ENCODE measurements around the gene AP2S1.

AP2S1 gene

DNA sequence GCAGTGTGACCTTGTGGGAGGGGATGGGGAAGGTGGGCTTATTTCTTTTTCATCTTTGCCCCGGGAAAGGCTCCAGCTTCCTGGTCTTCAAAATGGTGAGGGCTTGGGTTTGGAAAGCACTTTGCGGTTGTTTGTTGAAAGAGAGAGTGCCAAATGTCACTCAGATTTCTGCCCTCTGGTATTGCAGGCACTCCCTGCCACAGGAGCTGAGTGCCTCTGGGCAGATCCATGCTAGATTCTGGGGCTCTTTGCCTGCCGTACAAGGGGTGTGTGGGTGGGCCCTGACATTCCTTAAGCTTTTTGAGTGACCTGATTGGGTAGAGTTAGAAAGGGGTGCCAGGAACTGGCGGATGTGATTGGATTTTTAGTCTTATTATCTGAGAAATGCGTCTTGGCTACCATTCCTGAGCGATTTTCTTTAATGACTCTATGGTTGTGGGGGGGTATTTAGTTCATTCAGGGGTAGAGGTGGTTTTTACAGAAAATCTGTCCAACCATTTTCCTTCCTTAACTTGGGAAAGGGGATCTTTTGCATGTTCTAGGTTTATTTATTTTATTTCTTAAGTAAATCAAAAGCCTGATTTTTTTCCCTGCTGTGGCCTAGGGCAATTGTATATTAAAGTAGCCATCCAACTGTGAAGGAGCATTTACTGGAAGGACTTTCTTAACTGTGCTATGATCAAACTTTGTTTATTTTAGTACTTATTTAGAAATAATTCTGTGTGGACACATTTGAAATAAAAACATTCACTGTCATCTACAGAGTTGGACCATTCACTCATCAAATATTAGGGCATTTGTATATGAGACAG lies 13.4 kb upstream of the AP2S1 start:
- ChIA-PET CTCF (interaction anchor here (0.8 to 1.6 kb wide), 8 partner anchors 9 to 149 kb away, joined by 3 to 6 read pairs (median 4); no protein-coding TSS in a partner anchor), POLR2A (interaction anchor here (0.5 to 1.8 kb wide), 9 partner anchors 11 to 1777 kb away, joined by 3 to 7 read pairs (median 4); partner anchors contain the start of gene AP2S1)
- peak overlapping the region; percentile 31 for H3K4me3 ChIP-seq (ENCODE audit: low read depth, low read length)
- peaks cover 0 to 3% of the 10 kb centered on the region in 2 experiments; a peak in 1 of 3 replicates for H3K36me3 ChIP-seq (ENCODE audit: control insufficient read depth in 2 of 2, insufficient read depth in 1 of 2, low read length in 2 of 2)
- H3K9me3 ChIP-seq (ENCODE audit: control insufficient read depth, insufficient read depth, low read depth, low read length) = no peaks in the 10 kb centered on the region
- peak overlapping the region; percentile 63 for H3K27ac ChIP-seq (ENCODE audit: extremely low read depth, low read depth, low read length)
- peaks cover 48% of the 10 kb centered on the region for H3K4me1 ChIP-seq (ENCODE audit: control insufficient read depth, insufficient read depth, low read length)
- TF ChIP-seq ZFP37 (tag by site-specific recombination; IDR thresholded peaks at IDR 0.05) (no peak), ZFP69B (tag by site-specific recombination; IDR thresholded peaks at IDR 0.05) (peak; percentile 31; the same call in 1 of the 2 replicates), ZNF221 (tag by site-specific recombination; IDR thresholded peaks at IDR 0.05; ENCODE audit: borderline replicate concordance) (no peak), OSR2 (tag by site-specific recombination; IDR thresholded peaks at IDR 0.05) (peak; percentile 79), EGR2 (tag by site-specific recombination; IDR thresholded peaks at IDR 0.05; ENCODE audit: low read depth) (peak; percentile 28; the same call in 1 of the 2 replicates), ZNF24 (tag by site-specific recombination; IDR thresholded peaks at IDR 0.05) (no peak), FEZF1 (tag by site-specific recombination; IDR thresholded peaks at IDR 0.05) (peak; percentile 82), PRDM1 (tag by site-specific recombination; IDR thresholded peaks at IDR 0.05) (peak; percentile 50; the same call in 1 of the 2 replicates), ZNF596 (tag by site-specific recombination; IDR thresholded peaks at IDR 0.05) (0 out of 2 replicates have a peak, but pooled peaks have one; percentile 37), ZBTB48 (tag by site-specific recombination; IDR thresholded peaks at IDR 0.05) (peak; percentile 34; the same call in 1 of the 2 replicates), ZNF416 (tag by site-specific recombination; IDR thresholded peaks at IDR 0.05) (no peak), ZNF548 (tag by site-specific recombination; IDR thresholded peaks at IDR 0.05) (no peak), ZNF660 (tag by site-specific recombination; IDR thresholded peaks at IDR 0.05) (no peak), SP2 (tag by site-specific recombination; IDR thresholded peaks at IDR 0.05) (peak; percentile 61), ZNF335 (tag by site-specific recombination; conservative IDR thresholded peaks at IDR 0.05) (peak; percentile 50), ZBTB20 (tag by site-specific recombination; IDR thresholded peaks at IDR 0.05) (peak; percentile 86), ZSCAN16 (tag by site-specific recombination; IDR thresholded peaks at IDR 0.05) (peak; percentile 84), HOXD13 (CRISPR knock-in tag; IDR thresholded peaks at IDR 0.05; ENCODE audit: borderline replicate concordance) (no peak), ZXDB (tag by site-specific recombination; IDR thresholded peaks at IDR 0.05) (peak; percentile 51; the same call in 1 of the 2 replicates), SCRT2 (tag by site-specific recombination; IDR thresholded peaks at IDR 0.05) (no peak), ZFHX2 (tag by site-specific recombination; conservative IDR thresholded peaks at IDR 0.05) (peak; percentile 59), ZNF19 (tag by site-specific recombination; IDR thresholded peaks at IDR 0.05; ENCODE audit: low read depth) (no peak)
- TF ChIP-seq, protein P1, sequence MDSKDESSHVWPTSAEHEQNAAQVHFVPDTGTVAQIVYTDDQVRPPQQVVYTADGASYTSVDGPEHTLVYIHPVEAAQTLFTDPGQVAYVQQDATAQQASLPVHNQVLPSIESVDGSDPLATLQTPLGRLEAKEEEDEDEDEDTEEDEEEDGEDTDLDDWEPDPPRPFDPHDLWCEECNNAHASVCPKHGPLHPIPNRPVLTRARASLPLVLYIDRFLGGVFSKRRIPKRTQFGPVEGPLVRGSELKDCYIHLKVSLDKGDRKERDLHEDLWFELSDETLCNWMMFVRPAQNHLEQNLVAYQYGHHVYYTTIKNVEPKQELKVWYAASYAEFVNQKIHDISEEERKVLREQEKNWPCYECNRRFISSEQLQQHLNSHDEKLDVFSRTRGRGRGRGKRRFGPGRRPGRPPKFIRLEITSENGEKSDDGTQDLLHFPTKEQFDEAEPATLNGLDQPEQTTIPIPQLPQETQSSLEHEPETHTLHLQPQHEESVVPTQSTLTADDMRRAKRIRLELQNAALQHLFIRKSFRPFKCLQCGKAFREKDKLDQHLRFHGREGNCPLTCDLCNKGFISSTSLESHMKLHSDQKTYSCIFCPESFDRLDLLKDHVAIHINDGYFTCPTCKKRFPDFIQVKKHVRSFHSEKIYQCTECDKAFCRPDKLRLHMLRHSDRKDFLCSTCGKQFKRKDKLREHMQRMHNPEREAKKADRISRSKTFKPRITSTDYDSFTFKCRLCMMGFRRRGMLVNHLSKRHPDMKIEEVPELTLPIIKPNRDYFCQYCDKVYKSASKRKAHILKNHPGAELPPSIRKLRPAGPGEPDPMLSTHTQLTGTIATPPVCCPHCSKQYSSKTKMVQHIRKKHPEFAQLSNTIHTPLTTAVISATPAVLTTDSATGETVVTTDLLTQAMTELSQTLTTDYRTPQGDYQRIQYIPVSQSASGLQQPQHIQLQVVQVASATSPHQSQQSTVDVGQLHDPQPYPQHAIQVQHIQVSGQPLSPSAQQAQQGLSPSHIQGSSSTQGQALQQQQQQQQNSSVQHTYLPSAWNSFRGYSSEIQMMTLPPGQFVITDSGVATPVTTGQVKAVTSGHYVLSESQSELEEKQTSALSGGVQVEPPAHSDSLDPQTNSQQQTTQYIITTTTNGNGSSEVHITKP (tag by site-specific recombination; IDR thresholded peaks at IDR 0.05) = peak; percentile 75
- TF ChIP-seq, protein P2, sequence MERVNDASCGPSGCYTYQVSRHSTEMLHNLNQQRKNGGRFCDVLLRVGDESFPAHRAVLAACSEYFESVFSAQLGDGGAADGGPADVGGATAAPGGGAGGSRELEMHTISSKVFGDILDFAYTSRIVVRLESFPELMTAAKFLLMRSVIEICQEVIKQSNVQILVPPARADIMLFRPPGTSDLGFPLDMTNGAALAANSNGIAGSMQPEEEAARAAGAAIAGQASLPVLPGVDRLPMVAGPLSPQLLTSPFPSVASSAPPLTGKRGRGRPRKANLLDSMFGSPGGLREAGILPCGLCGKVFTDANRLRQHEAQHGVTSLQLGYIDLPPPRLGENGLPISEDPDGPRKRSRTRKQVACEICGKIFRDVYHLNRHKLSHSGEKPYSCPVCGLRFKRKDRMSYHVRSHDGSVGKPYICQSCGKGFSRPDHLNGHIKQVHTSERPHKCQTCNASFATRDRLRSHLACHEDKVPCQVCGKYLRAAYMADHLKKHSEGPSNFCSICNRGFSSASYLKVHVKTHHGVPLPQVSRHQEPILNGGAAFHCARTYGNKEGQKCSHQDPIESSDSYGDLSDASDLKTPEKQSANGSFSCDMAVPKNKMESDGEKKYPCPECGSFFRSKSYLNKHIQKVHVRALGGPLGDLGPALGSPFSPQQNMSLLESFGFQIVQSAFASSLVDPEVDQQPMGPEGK (tag by site-specific recombination; IDR thresholded peaks at IDR 0.05) = 0 out of 2 replicates have a peak, but pooled peaks have one; percentile 26
- TF ChIP-seq, protein P3, sequence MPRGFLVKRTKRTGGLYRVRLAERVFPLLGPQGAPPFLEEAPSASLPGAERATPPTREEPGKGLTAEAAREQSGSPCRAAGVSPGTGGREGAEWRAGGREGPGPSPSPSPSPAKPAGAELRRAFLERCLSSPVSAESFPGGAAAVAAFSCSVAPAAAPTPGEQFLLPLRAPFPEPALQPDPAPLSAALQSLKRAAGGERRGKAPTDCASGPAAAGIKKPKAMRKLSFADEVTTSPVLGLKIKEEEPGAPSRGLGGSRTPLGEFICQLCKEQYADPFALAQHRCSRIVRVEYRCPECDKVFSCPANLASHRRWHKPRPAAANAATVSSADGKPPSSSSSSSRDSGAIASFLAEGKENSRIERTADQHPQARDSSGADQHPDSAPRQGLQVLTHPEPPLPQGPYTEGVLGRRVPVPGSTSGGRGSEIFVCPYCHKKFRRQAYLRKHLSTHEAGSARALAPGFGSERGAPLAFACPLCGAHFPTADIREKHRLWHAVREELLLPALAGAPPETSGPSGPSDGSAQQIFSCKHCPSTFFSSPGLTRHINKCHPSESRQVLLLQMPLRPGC (tag by site-specific recombination; IDR thresholded peaks at IDR 0.05) = no peak
- TF ChIP-seq, protein P4, sequence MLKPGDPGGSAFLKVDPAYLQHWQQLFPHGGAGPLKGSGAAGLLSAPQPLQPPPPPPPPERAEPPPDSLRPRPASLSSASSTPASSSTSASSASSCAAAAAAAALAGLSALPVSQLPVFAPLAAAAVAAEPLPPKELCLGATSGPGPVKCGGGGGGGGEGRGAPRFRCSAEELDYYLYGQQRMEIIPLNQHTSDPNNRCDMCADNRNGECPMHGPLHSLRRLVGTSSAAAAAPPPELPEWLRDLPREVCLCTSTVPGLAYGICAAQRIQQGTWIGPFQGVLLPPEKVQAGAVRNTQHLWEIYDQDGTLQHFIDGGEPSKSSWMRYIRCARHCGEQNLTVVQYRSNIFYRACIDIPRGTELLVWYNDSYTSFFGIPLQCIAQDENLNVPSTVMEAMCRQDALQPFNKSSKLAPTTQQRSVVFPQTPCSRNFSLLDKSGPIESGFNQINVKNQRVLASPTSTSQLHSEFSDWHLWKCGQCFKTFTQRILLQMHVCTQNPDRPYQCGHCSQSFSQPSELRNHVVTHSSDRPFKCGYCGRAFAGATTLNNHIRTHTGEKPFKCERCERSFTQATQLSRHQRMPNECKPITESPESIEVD (tag by site-specific recombination; IDR thresholded peaks at IDR 0.05) = peak; percentile 76; the same call in 1 of the 2 replicates
- TF ChIP-seq, protein P5, sequence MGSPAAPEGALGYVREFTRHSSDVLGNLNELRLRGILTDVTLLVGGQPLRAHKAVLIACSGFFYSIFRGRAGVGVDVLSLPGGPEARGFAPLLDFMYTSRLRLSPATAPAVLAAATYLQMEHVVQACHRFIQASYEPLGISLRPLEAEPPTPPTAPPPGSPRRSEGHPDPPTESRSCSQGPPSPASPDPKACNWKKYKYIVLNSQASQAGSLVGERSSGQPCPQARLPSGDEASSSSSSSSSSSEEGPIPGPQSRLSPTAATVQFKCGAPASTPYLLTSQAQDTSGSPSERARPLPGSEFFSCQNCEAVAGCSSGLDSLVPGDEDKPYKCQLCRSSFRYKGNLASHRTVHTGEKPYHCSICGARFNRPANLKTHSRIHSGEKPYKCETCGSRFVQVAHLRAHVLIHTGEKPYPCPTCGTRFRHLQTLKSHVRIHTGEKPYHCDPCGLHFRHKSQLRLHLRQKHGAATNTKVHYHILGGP (tag by site-specific recombination; IDR thresholded peaks at IDR 0.05) = no peak

Measured in HEK293 (cell line).